HepG2 (cell line): ENCODE data around the gene JADE2. TPM values are rescaled to one million over a fixed set of nuclear protein-coding genes. Genes with fewer than 3 reads are reported as not detected.

ENCODE experiments used
- ATAC-seq: fragments of 200-7000 bp; cut with Tn5 transposase; 3 replicates; pipeline ENCODE4 v1.9.1; 2020; ENCODE audit warnings: mild to moderate bottlenecking, moderate library complexity
- BruUV-seq: library from RNA; stranded (reverse); fragments of 400-500 nt; replicated peaks from 2 replicates; lab custom pipeline; 2021; lab: Mats Ljungman, UMichigan
- CTCF ChIA-PET: fragments of 300-600 bp; formaldehyde crosslinking; extraction: SDS; loops from one replicate; lab custom pipeline; 2021; ENCODE audit warnings: low total read pairs, inconsistent platforms, low intra/inter-chr PET ratio; lab: Yijun Ruan, JAX
- POLR2A ChIA-PET: fragments of 350-600 bp; sonication (Branson Sonifier 250); formaldehyde crosslinking; loops from one replicate; lab custom pipeline; 2020; ENCODE audit warnings: antibody characterized with exemption, inconsistent platforms; lab: Yijun Ruan, JAX
- DNase-seq: peaks from one replicate; pipeline ENCODE4 v3.0.0-alpha.2; 2015; ENCODE audit warnings: low spot score
- FAIRE-seq: peaks from 3 replicates; lab custom pipeline; 2011; peaks lifted over from hg19 to GRCh38; lab: Jason Lieb, UNC
- H2AFZ ChIP-seq: one replicate; pipeline ENCODE4 v1.6.1; 2011; ENCODE audit warnings: low read length, inconsistent platforms
- H3K27ac ChIP-seq: fragments of 300-600 bp; 3 replicates; pipeline ENCODE4 v1.8.0; 2011; ENCODE audit warnings: mixed run types, mild to moderate bottlenecking, mixed read lengths, low read length, inconsistent platforms; ENCODE audit not compliant: insufficient read depth; ENCODE audit errors: extremely low read length
- H3K27me3 ChIP-seq, 2 experiments: fragments of 200-600 bp in 1 of 2; 2 replicates in 1 of 2; 3 replicates in 1 of 2; pipeline versions ENCODE4 v1.6.0 to v1.8.0; 2011; ENCODE audit warnings: low read length in 2 of 2, mild to moderate bottlenecking in 2 of 2, moderate library complexity in 2 of 2, inconsistent platforms in 1 of 2; ENCODE audit not compliant: insufficient read depth in 2 of 2, control insufficient read depth in 1 of 2
- H3K36me3 ChIP-seq, 2 experiments: fragments of 200-600 bp in 1 of 2; replicated peaks in 1 of 2; 2 replicates in 1 of 2; 3 replicates in 1 of 2; pipeline versions ENCODE4 v1.5.1 to v1.8.0; 2011; ENCODE audit warnings: low read length in 2 of 2, inconsistent platforms in 1 of 2; ENCODE audit not compliant: insufficient read depth in 2 of 2, control insufficient read depth in 1 of 2
- H3K4me1 ChIP-seq: 2 replicates; pipeline ENCODE4 v1.5.1; 2012; ENCODE audit warnings: low read length, inconsistent platforms; ENCODE audit not compliant: insufficient read depth
- H3K4me2 ChIP-seq: 2 replicates; pipeline ENCODE4 v1.6.0; 2011; ENCODE audit warnings: low read depth, low read length, inconsistent platforms
- H3K4me3 ChIP-seq, 3 experiments: fragments of 200-600 bp in 1 of 3; sonication (generic), shearing (Covaris generic) in 1 of 3; replicated peaks in 1 of 3; 2 replicates each; pipeline ENCODE4 v1.5.1; 2011 to 2016; ENCODE audit warnings: low read length in 3 of 3, inconsistent platforms in 2 of 3, low read depth in 2 of 3, mild to moderate bottlenecking in 2 of 3, control low read depth in 1 of 3, mixed read lengths in 1 of 3; ENCODE audit not compliant: insufficient read depth in 1 of 3
- H3K79me2 ChIP-seq: one replicate; pipeline ENCODE4 v1.6.1; 2011; ENCODE audit warnings: low read length, inconsistent platforms; ENCODE audit not compliant: insufficient read depth
- H3K9ac ChIP-seq: 2 replicates; pipeline ENCODE4 v1.6.0; 2011; ENCODE audit warnings: mild to moderate bottlenecking, low read depth, low read length, inconsistent platforms; ENCODE audit not compliant: insufficient read depth
- H3K9me3 ChIP-seq: 2 replicates; pipeline ENCODE4 v1.5.1; 2012; ENCODE audit warnings: mild to moderate bottlenecking, low read length
- H4K20me1 ChIP-seq: 2 replicates; pipeline ENCODE4 v1.6.0; 2011; ENCODE audit warnings: inconsistent platforms, mild to moderate bottlenecking, low read length, moderate library complexity; ENCODE audit not compliant: insufficient read depth
- ELF4 ChIP-seq: sonication (generic); formaldehyde crosslinking; IDR thresholded peaks from 2 replicates; pipeline ENCODE4 v1.5.0; 2020; ENCODE audit warnings: missing genetic modification reagents, mild to moderate bottlenecking, moderate library complexity, borderline replicate concordance
- ISX ChIP-seq: sonication (generic); formaldehyde crosslinking; conservative IDR thresholded peaks from 2 replicates; pipeline ENCODE4 v1.5.0; 2020; ENCODE audit warnings: missing genetic modification reagents
- KAT7 ChIP-seq: IDR thresholded peaks from 2 replicates; pipeline ENCODE4 v1.6.1; 2018; ENCODE audit warnings: borderline replicate concordance, missing compliant biosample characterization
- MTF1 ChIP-seq: sonication (generic); formaldehyde crosslinking; IDR thresholded peaks from 2 replicates; pipeline ENCODE4 v1.5.0; 2020; ENCODE audit warnings: missing genetic modification reagents
- ZNF562 ChIP-seq: sonication (generic); formaldehyde crosslinking; IDR thresholded peaks from 2 replicates; pipeline ENCODE4 v1.8.0; 2022; ENCODE audit warnings: missing genetic modification reagents, borderline replicate concordance
- WGBS: methylation state at CpG from one replicate; pipeline ENCODE4 v1.1.6; 2017; ENCODE audit warnings: low lambda C conversion rate; 5-methylcytosine and 5-hydroxymethylcytosine counted together
- in situ Hi-C: cut with HindIII; loops from 2 replicates; pipeline ENCODE4 v1.10.0; 2017; ENCODE audit warnings: low pct_unique_long_range_greater_than_20kb; ENCODE audit not compliant: extremely low pct_ligation_motif_present
- intact Hi-C: fragments of 100-400 bp; cut with micrococcal nuclease; formaldehyde crosslinking; loops from one replicate; pipeline ENCODE4 v1.10.0; 2022; ENCODE audit not compliant: unreplicated experiment
- polyA plus RNA-seq, 8 experiments: library from polyadenylated mRNA; depleted of rRNA in 3 of 8; stranded (reverse) in 7 of 8; unstranded in 1 of 8; fragments of >200 nt; fragmentation: Illumina TruSeq in 4 of 8; extraction: Trizol in 4 of 8; gene quantifications; 2 replicates each; pipeline versions ENCODE4 v1.2.1 to v1.2.3, GENCODE V29; 2011 to 2016; ENCODE audit warnings: low read depth in 4 of 8, missing spikeins in 1 of 8, mixed read lengths in 1 of 8; ENCODE audit not compliant: insufficient read depth in 1 of 8
- total RNA-seq, 5 experiments: library from RNA; depleted of rRNA; stranded (reverse); fragments of >200 nt; fragmentation: Illumina TruSeq; extraction: Trizol; gene quantifications; 2 replicates each; pipeline ENCODE4 v1.2.3, GENCODE V29; 2016; ENCODE audit warnings: low read depth in 1 of 5
- TF ChIP-seq, protein P1 (sequence below), 2 experiments: sonication (generic) in 1 of 2; formaldehyde crosslinking in 1 of 2; IDR thresholded peaks; 2 replicates each; pipeline versions ENCODE4 v1.6.1 to v1.9.0; 2014 to 2022; ENCODE audit warnings: antibody characterized with exemption in 1 of 2, borderline replicate concordance in 1 of 2, inconsistent platforms in 1 of 2, low read depth in 1 of 2, missing genetic modification reagents in 1 of 2

Gene JADE2
- total and polyA plus RNA-seq, 2 of the 13 experiments (the other 11 are each of a cell fraction or from before 2014, with no cell fraction given): 7.5 to 15.1 TPM

GRCh38 chr5:134583766-134584165 is 58.3 kb downstream of the JADE2 start:
- H3K79me2 ChIP-seq: no peaks in the 10 kb centered on the region
- no peak overlapping the region for H3K4me3 ChIP-seq
- no TSS peak for BruUV-seq
- in situ Hi-C loops: loop anchor here (25.0 kb wide), 1 partner anchor 396 kb away; the partner anchor contains the start of gene SKP1
- no peak for ATAC-seq
- H3K4me2 ChIP-seq: no peak overlapping the region
- POLR2A ChIA-PET: no interaction called here
- peaks cover 2 to 12% of the 10 kb centered on the region in 2 experiments; a peak in 2 of 5 replicates for H3K36me3 ChIP-seq
- H2AFZ ChIP-seq: no peak overlapping the region
- no peaks in the 10 kb centered on the region for H3K9me3 ChIP-seq
- H3K27ac ChIP-seq: no peak overlapping the region
- no peaks in the 10 kb centered on the region for H4K20me1 ChIP-seq
- no peak overlapping the region for H3K9ac ChIP-seq
- CTCF ChIA-PET: no interaction called here
- 21% methylated on average over 2 of the region's 2 CpGs for WGBS
- H3K27me3 ChIP-seq: no peaks in the 10 kb centered on the region
- TF ChIP-seq ELF4 (CRISPR knock-in tag) (no peak), KAT7 (CRISPR knock-in tag) (no peak), ISX (no peak), MTF1 (CRISPR knock-in tag) (no peak), ZNF562 (CRISPR knock-in tag) (no peak)
- TF ChIP-seq, protein P1, sequence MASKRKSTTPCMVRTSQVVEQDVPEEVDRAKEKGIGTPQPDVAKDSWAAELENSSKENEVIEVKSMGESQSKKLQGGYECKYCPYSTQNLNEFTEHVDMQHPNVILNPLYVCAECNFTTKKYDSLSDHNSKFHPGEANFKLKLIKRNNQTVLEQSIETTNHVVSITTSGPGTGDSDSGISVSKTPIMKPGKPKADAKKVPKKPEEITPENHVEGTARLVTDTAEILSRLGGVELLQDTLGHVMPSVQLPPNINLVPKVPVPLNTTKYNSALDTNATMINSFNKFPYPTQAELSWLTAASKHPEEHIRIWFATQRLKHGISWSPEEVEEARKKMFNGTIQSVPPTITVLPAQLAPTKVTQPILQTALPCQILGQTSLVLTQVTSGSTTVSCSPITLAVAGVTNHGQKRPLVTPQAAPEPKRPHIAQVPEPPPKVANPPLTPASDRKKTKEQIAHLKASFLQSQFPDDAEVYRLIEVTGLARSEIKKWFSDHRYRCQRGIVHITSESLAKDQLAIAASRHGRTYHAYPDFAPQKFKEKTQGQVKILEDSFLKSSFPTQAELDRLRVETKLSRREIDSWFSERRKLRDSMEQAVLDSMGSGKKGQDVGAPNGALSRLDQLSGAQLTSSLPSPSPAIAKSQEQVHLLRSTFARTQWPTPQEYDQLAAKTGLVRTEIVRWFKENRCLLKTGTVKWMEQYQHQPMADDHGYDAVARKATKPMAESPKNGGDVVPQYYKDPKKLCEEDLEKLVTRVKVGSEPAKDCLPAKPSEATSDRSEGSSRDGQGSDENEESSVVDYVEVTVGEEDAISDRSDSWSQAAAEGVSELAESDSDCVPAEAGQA (IDR thresholded peaks at IDR 0.05; ENCODE audit: low read depth): no peak
- TF ChIP-seq, protein P1 (CRISPR knock-in tag; IDR thresholded peaks at IDR 0.05; ENCODE audit: borderline replicate concordance): no peak
- intact Hi-C loops: no loop called here
- no peak for FAIRE-seq
- DNase-seq: no peak
- peaks cover 4% of the 10 kb centered on the region; the same call in 1 of the 2 replicates for H3K4me1 ChIP-seq
